DOHH2 (cell line): ENCODE results near the gene LRP4.

Source experiments
- CTCF ChIP-seq: fragments of 200-600 bp; sonication (generic); IDR thresholded peaks from one replicate; pipeline ENCODE4 v1.5.1; 2014; ENCODE audit warnings: antibody characterized with exemption, mild to moderate bottlenecking, low read depth, low read length; ENCODE audit not compliant: poor library complexity, severe bottlenecking
- EZH2phosphoT487 ChIP-seq: fragments of 200-600 bp; sonication (generic); IDR thresholded peaks from 2 replicates; pipeline ENCODE4 v1.6.1; 2017; ENCODE audit warnings: borderline replicate concordance, mild to moderate bottlenecking, antibody characterized with exemption, low read length, moderate library complexity, mixed read lengths

GRCh38 chr11:46948378-46949131 is 30.2 kb upstream of the LRP4 start:
- TF ChIP-seq CTCF = no peak
- no peak for TF ChIP-seq EZH2phosphoT487
